Activated CD8-positive, alpha-beta memory T cell treated with anti-CD3 and anti-CD28 coated beads for 4 hours (primary cell): ENCODE data around the gene NACC1.

ENCODE experiments used
- DNase-seq, 2 donors: peaks; one replicate each; pipeline ENCODE4 v3.0.0-alpha.2; 2020; ENCODE audit warnings: low read depth in 2 of 2

Gene NACC1

DNA sequence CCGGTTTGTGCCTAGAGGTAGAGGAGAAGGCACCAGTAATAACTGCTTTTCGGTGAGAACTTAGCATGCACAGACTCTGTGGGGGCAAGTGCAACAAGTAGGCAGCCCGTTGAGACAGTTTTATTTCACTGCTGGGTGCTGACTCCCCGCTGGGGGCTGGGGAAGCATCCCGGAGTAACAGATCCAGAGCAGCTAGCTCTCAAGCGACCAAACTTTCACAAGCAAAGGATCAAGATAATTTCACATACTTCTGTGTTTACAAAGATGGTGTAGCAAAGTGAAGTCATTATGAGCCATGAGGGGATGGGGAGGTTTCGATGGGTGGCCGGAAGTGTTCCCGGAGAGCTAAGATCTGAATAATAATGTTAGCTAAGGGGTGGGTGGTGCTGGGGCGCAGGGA is 2.8 kb downstream of the NACC1 start:
- no peak for DNase-seq

GRCh38 chr19:13121551-13122274 is 3.6 kb downstream of the NACC1 start:
- no peak for DNase-seq

DNA sequence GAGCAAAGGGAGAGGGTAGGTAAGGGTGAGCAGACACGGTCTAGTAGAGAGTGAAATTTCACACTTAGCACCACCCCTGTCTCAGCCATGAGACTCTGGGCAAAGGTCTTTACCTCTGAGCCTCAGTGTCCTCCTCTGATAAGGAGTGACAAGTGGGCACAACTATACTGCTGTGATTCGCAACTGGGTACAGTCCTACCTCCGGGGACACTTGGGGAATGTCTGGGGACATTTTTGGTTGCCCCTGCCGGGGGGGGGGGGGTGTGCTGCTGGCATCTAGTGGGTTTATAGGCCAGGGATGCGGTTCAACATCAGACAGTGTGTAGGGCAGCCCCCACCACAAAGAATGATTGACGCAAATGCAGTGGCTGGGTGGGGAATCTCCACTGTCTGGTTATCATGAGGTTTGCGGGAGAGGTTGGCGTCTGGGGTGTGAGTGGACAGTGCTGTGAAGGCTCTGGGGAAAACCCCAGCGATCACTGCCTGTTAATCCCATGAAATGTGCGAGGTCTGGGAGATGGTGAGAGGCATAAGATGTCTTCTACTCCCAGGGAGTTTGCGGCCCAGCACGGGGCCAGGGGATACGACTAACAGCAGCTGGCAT is 4.3 kb downstream of the NACC1 start:
- no peak for DNase-seq

- no peak for DNase-seq
These were observed 5.2 kb downstream of the NACC1 start for GRCh38 chr19:13122980-13123957.

DNA sequence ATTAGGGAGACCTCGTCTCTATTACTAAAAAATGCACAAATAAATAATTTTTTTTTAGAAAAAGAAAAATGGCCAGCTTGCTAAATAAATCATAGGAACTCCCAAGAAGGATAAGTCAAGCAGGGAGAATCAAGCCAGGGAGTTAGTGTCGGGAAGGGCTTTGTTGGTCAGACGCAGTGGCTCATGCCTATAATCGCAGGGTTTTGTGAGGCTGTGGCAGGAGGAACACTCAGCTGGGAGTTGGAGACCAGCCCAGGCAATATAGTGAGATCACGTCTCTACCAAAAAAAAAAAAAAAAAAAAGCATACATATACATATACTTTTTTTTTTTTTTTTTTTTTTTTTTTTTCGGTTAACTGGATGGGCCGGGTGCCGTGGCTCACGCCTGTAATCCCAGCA is 9.0 kb downstream of the NACC1 start:
- DNase-seq, result no peak

DNA sequence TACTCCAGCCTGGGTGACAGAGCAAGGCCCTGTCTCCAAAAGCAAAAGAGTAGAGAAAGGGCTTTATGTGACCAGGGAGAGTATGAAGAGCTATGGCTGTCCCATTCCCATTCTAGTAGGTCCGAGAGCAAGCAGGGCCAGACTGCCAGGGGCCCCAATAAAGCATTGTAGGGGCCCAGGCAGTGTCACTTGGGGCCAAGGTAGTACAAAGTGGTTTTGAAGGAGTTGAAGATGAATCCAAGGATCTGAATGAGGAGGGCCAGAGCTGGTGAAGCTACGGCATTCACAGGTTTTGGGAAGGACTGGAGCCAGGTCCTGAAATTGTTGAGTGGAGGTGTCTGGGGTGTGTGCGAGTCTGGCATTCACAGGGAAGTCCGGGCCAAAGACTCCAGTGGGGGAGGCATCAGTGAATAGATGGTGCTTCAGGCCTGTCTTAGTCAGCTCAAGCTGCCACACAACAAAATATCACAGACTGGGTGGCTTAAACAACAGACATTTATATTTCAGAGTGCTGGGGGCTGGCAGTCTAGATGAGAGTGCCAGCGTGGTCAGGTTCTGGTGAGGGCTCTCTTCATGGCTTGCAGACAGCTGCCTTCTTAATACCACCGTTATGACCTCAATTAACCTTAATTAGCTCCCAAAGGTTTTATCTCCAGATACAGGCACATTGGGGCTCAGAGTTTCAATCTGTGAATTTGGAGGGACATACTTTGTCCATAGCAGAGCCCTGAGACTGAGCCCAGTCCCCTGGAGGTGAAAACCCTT is 9.9 kb downstream of the NACC1 start:
- DNase-seq, result no peak

DNA sequence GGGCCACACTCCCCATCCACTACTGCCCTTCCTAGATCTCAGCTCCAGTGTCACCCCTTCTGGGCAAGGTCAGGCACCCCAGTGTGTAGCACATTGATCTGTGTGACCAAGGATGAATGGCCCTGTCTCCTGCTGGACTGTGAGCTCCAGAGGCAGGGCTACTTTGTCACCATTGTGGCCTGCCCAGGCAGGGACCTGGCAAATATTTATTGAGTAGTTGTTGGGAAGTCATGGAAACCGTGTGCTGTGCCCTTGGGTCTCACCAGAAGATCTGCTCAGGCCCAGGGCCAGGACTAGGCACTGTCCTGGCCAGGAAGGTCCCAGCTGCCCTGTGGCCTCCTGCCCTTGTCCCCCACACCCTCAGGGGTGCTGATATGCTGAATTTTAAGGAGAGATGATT is 10.5 kb downstream of the NACC1 start:
- no peak for DNase-seq

DNA sequence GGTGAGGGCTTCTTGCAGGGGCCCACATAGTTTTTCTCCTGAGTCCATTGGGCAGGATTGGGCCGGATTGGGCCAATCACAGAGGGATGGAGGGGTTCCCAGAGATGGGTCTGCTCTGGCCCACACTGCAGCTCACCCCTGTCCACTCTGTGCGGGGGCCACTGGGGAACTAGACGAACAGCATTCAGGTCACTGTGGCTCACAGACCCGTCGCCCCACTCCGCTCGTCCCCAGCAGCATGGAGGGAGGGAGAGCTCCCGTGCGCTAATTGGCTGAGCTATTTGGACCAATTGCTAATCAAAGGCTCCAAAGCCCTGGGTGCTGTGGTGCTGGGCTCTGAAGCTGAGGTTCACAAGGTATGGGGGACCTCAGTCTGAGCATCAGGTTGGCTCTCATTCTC is 11.3 kb downstream of the NACC1 start:
- no peak for DNase-seq

DNA sequence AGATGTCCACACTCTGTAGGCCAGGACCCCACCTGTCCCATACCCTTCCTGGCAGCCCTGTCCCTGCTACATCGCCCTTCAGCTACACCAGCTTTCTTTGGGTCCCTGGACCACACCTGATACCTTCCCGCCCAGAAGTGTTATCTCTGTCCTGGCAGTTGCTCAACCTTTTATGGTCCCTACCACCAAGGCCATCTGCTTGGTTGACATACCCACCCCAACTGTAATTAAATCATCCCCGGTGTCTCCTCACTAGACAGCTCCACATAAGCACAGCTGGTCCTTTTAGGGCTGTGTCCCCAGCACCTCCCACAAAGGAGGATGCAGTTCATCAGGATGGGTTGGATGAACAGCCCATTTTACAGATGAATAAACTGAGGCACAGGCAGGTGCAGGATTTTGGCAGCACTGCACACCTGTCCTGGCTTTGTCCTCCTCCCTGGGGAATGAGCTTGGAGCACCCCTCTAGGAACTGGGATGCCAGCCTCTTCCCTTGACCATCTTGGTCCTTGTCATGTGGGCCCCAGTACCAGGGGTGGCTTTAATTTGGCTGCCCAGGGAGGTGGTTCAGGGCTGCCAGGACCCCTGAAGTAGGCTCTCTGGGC is 12.9 kb downstream of the NACC1 start:
- no peak for DNase-seq

GRCh38 chr19:13132471-13133180 is 14.6 kb downstream of the NACC1 start:
- peak in 1 of 2 donors; percentile 63 for DNase-seq

- DNase-seq, result no peak
These were observed 15.3 kb downstream of the NACC1 start for GRCh38 chr19:13133241-13133870.

- no peak for DNase-seq
These were observed 16.6 kb downstream of the NACC1 start for GRCh38 chr19:13134626-13135025.

DNA sequence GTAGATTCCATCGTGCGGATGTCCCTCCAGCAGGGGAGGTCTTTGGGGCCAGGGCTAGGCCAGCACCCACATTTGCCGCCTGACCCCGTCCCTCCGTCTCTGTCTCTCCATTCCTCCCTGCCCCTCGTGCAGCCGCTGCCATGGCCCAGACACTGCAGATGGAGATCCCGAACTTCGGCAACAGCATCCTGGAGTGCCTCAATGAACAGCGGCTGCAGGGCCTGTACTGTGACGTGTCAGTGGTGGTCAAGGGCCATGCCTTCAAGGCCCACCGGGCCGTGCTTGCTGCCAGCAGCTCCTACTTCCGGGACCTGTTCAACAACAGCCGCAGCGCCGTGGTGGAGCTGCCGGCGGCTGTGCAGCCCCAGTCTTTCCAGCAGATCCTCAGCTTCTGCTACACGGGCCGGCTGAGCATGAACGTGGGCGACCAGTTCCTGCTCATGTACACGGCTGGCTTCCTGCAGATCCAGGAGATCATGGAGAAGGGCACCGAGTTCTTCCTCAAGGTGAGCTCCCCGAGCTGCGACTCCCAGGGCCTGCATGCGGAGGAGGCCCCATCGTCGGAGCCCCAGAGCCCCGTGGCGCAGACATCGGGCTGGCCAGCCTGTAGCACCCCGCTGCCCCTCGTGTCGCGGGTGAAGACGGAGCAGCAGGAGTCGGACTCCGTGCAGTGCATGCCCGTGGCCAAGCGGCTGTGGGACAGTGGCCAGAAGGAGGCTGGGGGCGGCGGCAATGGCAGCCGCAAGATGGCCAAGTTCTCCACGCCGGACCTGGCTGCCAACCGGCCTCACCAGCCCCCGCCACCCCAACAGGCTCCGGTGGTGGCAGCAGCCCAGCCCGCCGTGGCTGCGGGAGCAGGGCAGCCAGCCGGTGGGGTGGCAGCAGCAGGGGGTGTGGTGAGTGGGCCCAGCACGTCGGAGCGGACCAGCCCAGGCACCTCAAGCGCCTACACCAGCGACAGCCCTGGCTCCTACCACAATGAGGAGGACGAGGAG is 17.3 kb downstream of the NACC1 start:
- no peak for DNase-seq

- DNase-seq, result no peak
These were observed 19.3 kb downstream of the NACC1 start for GRCh38 chr19:13137290-13137794.

DNA sequence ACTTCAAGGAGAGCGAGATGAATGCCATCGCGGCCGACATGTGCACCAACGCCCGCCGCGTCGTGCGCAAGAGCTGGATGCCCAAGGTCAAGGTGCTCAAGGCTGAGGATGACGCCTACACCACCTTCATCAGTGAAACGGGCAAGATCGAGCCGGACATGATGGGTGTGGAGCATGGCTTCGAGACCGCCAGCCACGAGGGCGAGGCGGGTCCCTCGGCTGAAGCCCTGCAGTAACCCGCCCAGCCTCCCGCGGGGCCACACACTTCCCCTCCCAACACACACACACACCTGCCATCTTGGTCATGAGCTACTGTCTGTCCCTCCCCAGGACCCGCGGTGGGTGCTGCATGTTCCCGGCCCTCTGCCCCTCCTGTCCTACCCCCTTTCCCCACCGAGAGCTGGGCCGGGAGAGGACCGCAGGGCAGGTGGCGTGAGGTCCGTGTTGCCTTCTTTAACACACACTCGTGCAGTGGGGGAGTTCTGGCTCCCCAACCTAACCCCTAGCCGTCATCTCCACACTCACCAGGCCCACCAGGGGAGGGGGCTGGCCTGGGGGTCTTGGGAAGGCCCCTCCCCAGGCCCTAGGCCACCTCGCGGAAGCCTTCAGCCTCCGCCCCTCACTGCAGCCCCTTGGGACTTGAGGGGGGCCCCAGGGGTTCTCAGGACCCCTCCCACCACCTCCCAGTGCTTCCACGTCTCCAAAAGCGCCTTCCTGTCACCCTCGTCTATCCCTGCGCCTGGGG is 20.3 kb downstream of the NACC1 start:
- no peak for DNase-seq

DNA sequence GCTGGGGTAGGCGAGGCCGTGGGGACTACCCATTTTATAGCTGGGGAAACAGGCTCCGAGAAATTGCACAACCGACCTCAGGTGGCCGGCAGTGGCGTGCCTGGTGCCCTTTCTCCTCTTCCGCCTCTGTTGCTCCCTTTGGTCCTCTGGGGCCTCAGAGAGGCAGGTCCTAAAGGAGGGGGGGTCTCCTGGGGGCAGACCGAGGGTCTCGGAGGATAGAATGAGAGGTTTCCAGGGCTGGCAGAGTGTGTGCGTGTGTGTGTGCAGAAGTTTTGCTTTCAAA is 20.8 kb downstream of the NACC1 start:
- DNase-seq, result no peak

- no peak for DNase-seq
These were observed 21.7 kb downstream of the NACC1 start for GRCh38 chr19:13139633-13140311.
